ENCODE results near the gene ABCD3. TPM values are rescaled to one million over a fixed set of nuclear protein-coding genes. Genes with fewer than 3 reads are reported as not detected.
"Not testable (repeated sequence)": the region's sequence is repeated elsewhere in the genome, so short reads cannot be mapped to it uniquely, and the experiment has no call there.

ABCD3 gene
- 10 to 100 TPM; 18.0 to 31.2 (median 25.0) TPM for total RNA-seq
- 10 to 100 TPM; 22.2 to 24.4 TPM for polyA plus RNA-seq
- total RNA-seq, result 27.7 reads per million, percentile 58 among the genes with 10 or more reads in this experiment

- Mint-ChIP-seq H3K4me3 (no peak within 1 kb of the TSS), H3K4me1 (peaks cover 25 to 42% (median 40%) of the 10 kb centered on the region in 7 donors), H3K27ac (peak within 1 kb of the TSS in 7 of 9 donors; percentile 68 to 91 (median 83)), H3K36me3 (peaks cover 0 to 4% (median 0%) of the 10 kb centered on the region in 5 donors), H3K27me3 (peaks cover 0 to 16% (median 0%) of the 10 kb centered on the region in 5 donors), H3K9me3 (peaks cover 0 to 1% (median 0%) of the 10 kb centered on the region in 11 donors)
- H3K36me3 ChIP-seq (ENCODE audit: control insufficient read depth in 2 of 3, insufficient read depth in 3 of 3, low read length in 3 of 3), result peaks cover 0 to 5% (median 0%) of the 10 kb centered on the region in 3 experiments
- H3K27ac ChIP-seq (ENCODE audit: low read depth, low read length), result peak within 1 kb of the TSS; percentile 76
- intact Hi-C loops (cut with micrococcal nuclease), result loop anchor here (1.0 to 10.0 kb wide), 21 partner anchors 33 to 1586 kb away; partner anchors contain the start of genes ALG14 (in 2 of the 2), ARHGAP29 (in 2 of the 2), CCDC18 (in 2 of the 2) and GCLM (in 2 of the 2)
- ChIA-PET CTCF (no interaction called here), POLR2A (interaction anchor here (0.7 to 2.5 kb wide), 6 partner anchors 34 to 816 kb away, joined by 3 to 9 read pairs (median 4); partner anchors contain the start of genes ALG14, DNTTIP2 and RWDD3)
- H3K27me3 ChIP-seq (ENCODE audit: control insufficient read depth in 2 of 2, insufficient read depth in 2 of 2, low read length in 2 of 2), result no peaks in the 10 kb centered on the region
- H3K4me1 ChIP-seq (ENCODE audit: control insufficient read depth in 2 of 2, insufficient read depth in 2 of 2, low read length in 2 of 2), result peaks cover 10 to 15% of the 10 kb centered on the region in 2 donors
- no peaks in the 10 kb centered on the region for H3K9me3 ChIP-seq (ENCODE audit: control insufficient read depth in 2 of 3, low read length in 3 of 3)
- peak; percentile 97 for ATAC-seq
- peak; percentile 97 to 99 (median 99) for DNase-seq
- peak within 1 kb of the TSS; percentile 79 for H3K4me3 ChIP-seq (ENCODE audit: low read length)
These were observed at the start of gene ABCD3 for GRCh38 chr1:94417978-94418663. Gene ABCD3, plus strand, starts transcription at chr1:94418389. Its CDS starts 90 bp downstream, at chr1:94418479.

GRCh38 chr1:94372771-94373170 lies 45.4 kb upstream of the ABCD3 start:
- Mint-ChIP-seq H3K27me3 (peaks cover 2 to 26% (median 18%) of the 10 kb centered on the region in 5 donors), H3K9me3 (peaks cover 0 to 17% (median 7%) of the 10 kb centered on the region in 11 donors), H3K4me3 (peak overlapping the region in 1 of 10 donors; percentile 24)
- H3K27ac ChIP-seq (ENCODE audit: low read depth, low read length); H3K36me3 ChIP-seq (ENCODE audit: control insufficient read depth in 2 of 3, insufficient read depth in 3 of 3, low read length in 3 of 3); H3K4me1 Mint-ChIP-seq; H3K27me3 ChIP-seq (ENCODE audit: control insufficient read depth in 2 of 2, insufficient read depth in 2 of 2, low read length in 2 of 2); intact Hi-C loops (cut with micrococcal nuclease); CTCF ChIA-PET; POLR2A ChIA-PET; DNase-seq; H3K4me1 ChIP-seq (ENCODE audit: control insufficient read depth in 2 of 2, insufficient read depth in 2 of 2, low read length in 2 of 2); H3K27ac Mint-ChIP-seq; ATAC-seq; H3K36me3 Mint-ChIP-seq; H3K9me3 ChIP-seq (ENCODE audit: control insufficient read depth in 2 of 3, low read length in 3 of 3); H3K4me3 ChIP-seq (ENCODE audit: low read length): not testable (repeated sequence)

GRCh38 chr1:94373311-94373710 lies 44.9 kb upstream of the ABCD3 start:
- H3K27ac ChIP-seq (ENCODE audit: low read depth, low read length); H3K4me3 ChIP-seq (ENCODE audit: low read length); H3K36me3 Mint-ChIP-seq; H3K36me3 ChIP-seq (ENCODE audit: control insufficient read depth in 2 of 3, insufficient read depth in 3 of 3, low read length in 3 of 3); H3K27me3 ChIP-seq (ENCODE audit: control insufficient read depth in 2 of 2, insufficient read depth in 2 of 2, low read length in 2 of 2); DNase-seq; H3K4me1 ChIP-seq (ENCODE audit: control insufficient read depth in 2 of 2, insufficient read depth in 2 of 2, low read length in 2 of 2); CTCF ChIA-PET; H3K4me1 Mint-ChIP-seq; H3K9me3 ChIP-seq (ENCODE audit: control insufficient read depth in 2 of 3, low read length in 3 of 3); intact Hi-C loops (cut with micrococcal nuclease); POLR2A ChIA-PET; ATAC-seq: not testable (repeated sequence)
- Mint-ChIP-seq H3K4me3 (peak overlapping the region in 1 of 10 donors; percentile 24), H3K9me3 (peaks cover 0 to 17% (median 7%) of the 10 kb centered on the region in 11 donors), H3K27ac (peak overlapping the region in 1 of 9 donors; percentile 28), H3K27me3 (peaks cover 2 to 26% (median 18%) of the 10 kb centered on the region in 5 donors)

GRCh38 chr1:94375666-94376065 lies 42.5 kb upstream of the ABCD3 start:
- H3K4me3 ChIP-seq (ENCODE audit: low read length); H3K36me3 Mint-ChIP-seq; ATAC-seq; POLR2A ChIA-PET; intact Hi-C loops (cut with micrococcal nuclease); H3K4me1 ChIP-seq (ENCODE audit: control insufficient read depth in 2 of 2, insufficient read depth in 2 of 2, low read length in 2 of 2); DNase-seq; H3K9me3 Mint-ChIP-seq; H3K4me1 Mint-ChIP-seq; H3K36me3 ChIP-seq (ENCODE audit: control insufficient read depth in 2 of 3, insufficient read depth in 3 of 3, low read length in 3 of 3); H3K9me3 ChIP-seq (ENCODE audit: control insufficient read depth in 2 of 3, low read length in 3 of 3); H3K27me3 ChIP-seq (ENCODE audit: control insufficient read depth in 2 of 2, insufficient read depth in 2 of 2, low read length in 2 of 2); H3K4me3 Mint-ChIP-seq; CTCF ChIA-PET; H3K27ac ChIP-seq (ENCODE audit: low read depth, low read length): not testable (repeated sequence)
- peak overlapping the region in 1 of 9 donors; percentile 59 for H3K27ac Mint-ChIP-seq
- peaks cover 3 to 20% (median 13%) of the 10 kb centered on the region in 5 donors for H3K27me3 Mint-ChIP-seq

- H3K9me3 Mint-ChIP-seq; H3K9me3 ChIP-seq (ENCODE audit: control insufficient read depth in 2 of 3, low read length in 3 of 3); ATAC-seq; intact Hi-C loops (cut with micrococcal nuclease); H3K4me3 Mint-ChIP-seq; H3K27ac ChIP-seq (ENCODE audit: low read depth, low read length); H3K4me3 ChIP-seq (ENCODE audit: low read length); CTCF ChIA-PET; H3K27me3 ChIP-seq (ENCODE audit: control insufficient read depth in 2 of 2, insufficient read depth in 2 of 2, low read length in 2 of 2); H3K4me1 ChIP-seq (ENCODE audit: control insufficient read depth in 2 of 2, insufficient read depth in 2 of 2, low read length in 2 of 2); H3K36me3 ChIP-seq (ENCODE audit: control insufficient read depth in 2 of 3, insufficient read depth in 3 of 3, low read length in 3 of 3); DNase-seq; H3K36me3 Mint-ChIP-seq; H3K27me3 Mint-ChIP-seq: not testable (repeated sequence)
- Mint-ChIP-seq H3K4me1 (peaks cover under 1 to 16% (median 11%) of the 10 kb centered on the region in 7 donors), H3K27ac (peak overlapping the region in 1 of 9 donors; percentile 41)
- POLR2A ChIA-PET, result interaction anchor here (1.6 kb wide), 1 partner anchor 39 kb away, joined by 4 read pairs; no protein-coding TSS in a partner anchor
These were observed 39.7 kb upstream of the ABCD3 start for GRCh38 chr1:94378493-94378892.

- Mint-ChIP-seq H3K9me3 (peaks cover 0 to 1% (median 0%) of the 10 kb centered on the region in 11 donors), H3K27ac (peak overlapping the region in 1 of 9 donors; percentile 17)
- no peak for DNase-seq
These were observed 38.6 kb upstream of the ABCD3 start for GRCh38 chr1:94379615-94380014.

More at GRCh38 chr1:94379615-94380014, 38.6 kb upstream of the ABCD3 start:
- Histone ChIP-seq H3K27me3 (ENCODE audit: control insufficient read depth in 2 of 2, insufficient read depth in 2 of 2, low read length in 2 of 2) (no peaks in the 10 kb centered on the region), H3K27ac (ENCODE audit: low read depth, low read length) (no peak overlapping the region), H3K4me3 (ENCODE audit: low read length) (no peak overlapping the region), H3K9me3 (ENCODE audit: control insufficient read depth in 2 of 3, low read length in 3 of 3) (no peaks in the 10 kb centered on the region), H3K4me1 (ENCODE audit: control insufficient read depth in 2 of 2, insufficient read depth in 2 of 2, low read length in 2 of 2) (peaks cover 0 to 12% of the 10 kb centered on the region in 2 donors), H3K36me3 (ENCODE audit: control insufficient read depth in 2 of 3, insufficient read depth in 3 of 3, low read length in 3 of 3) (no peaks in the 10 kb centered on the region)
- Mint-ChIP-seq H3K4me1 (peaks cover 9 to 28% (median 22%) of the 10 kb centered on the region in 7 donors), H3K36me3 (no peaks in the 10 kb centered on the region), H3K4me3 (no peak overlapping the region), H3K27me3 (peaks cover 0 to 8% (median 5%) of the 10 kb centered on the region in 5 donors)
- ChIA-PET CTCF (no interaction called here), POLR2A (interaction anchor here (0.7 to 1.6 kb wide), 2 partner anchors 38 to 800 kb away, joined by 3 to 4 read pairs; no protein-coding TSS in a partner anchor)
- intact Hi-C loops (cut with micrococcal nuclease), result loop anchor here in 1 of 2 donors (5.0 kb wide), 1 partner anchor 38 kb away; the partner anchor contains the start of gene ABCD3
- no peak for ATAC-seq
